Calu3 (cell line): ENCODE data around the gene FYN. TPM values are rescaled to one million over a fixed set of nuclear protein-coding genes. Genes with fewer than 3 reads are reported as not detected.

Experiments used
- BruUV-seq: library from RNA; stranded (reverse); fragments of 400-500 nt; replicated peaks from 2 replicates; lab custom pipeline; 2021; lab: Mats Ljungman, UMichigan
- CTCF ChIA-PET: fragments of 300-600 bp; sonication (Branson Sonifier 250); formaldehyde crosslinking; loops from one replicate; lab custom pipeline; 2022; ENCODE audit warnings: antibody characterized with exemption; lab: Charles Lee
- DNase-seq: peaks from one replicate; pipeline ENCODE4 v3.0.0; 2022
- H3K27ac Mint-ChIP-seq: one replicate; pipeline ENCODE4 v1.8.0; 2022; ENCODE audit warnings: mixed read lengths; ENCODE audit not compliant: unreplicated experiment
- H3K27me3 Mint-ChIP-seq: one replicate; pipeline ENCODE4 v1.8.0; 2022; ENCODE audit warnings: mixed read lengths; ENCODE audit not compliant: unreplicated experiment
- H3K36me3 Mint-ChIP-seq: one replicate; pipeline ENCODE4 v1.8.0; 2022; ENCODE audit warnings: mild to moderate bottlenecking, moderate library complexity, mixed read lengths; ENCODE audit not compliant: insufficient read depth, unreplicated experiment
- H3K4me1 Mint-ChIP-seq: one replicate; pipeline ENCODE4 v1.8.0; 2022; ENCODE audit warnings: mild to moderate bottlenecking, low read depth, mixed read lengths; ENCODE audit not compliant: unreplicated experiment
- H3K4me3 Mint-ChIP-seq: one replicate; pipeline ENCODE4 v1.8.0; 2022; ENCODE audit warnings: mild to moderate bottlenecking, low read depth, moderate library complexity, mixed read lengths; ENCODE audit not compliant: unreplicated experiment
- H3K9me3 Mint-ChIP-seq: one replicate; pipeline ENCODE4 v1.8.0; 2022; ENCODE audit warnings: low read depth, mixed read lengths; ENCODE audit not compliant: unreplicated experiment
- intact Hi-C: fragments of 100-400 bp; cut with micrococcal nuclease; formaldehyde crosslinking; loops from one replicate; pipeline ENCODE4 v1.10.0; 2022; ENCODE audit not compliant: unreplicated experiment
- total RNA-seq: library from RNA; stranded (reverse); gene quantifications from 2 replicates; pipeline ENCODE4 v1.2.3, GENCODE V29; 2022
- TF ChIP-seq, protein P1 (sequence below): fragments of 200-600 bp; IDR thresholded peaks from one replicate; pipeline ENCODE4 v1.8.0; 2022; ENCODE audit warnings: antibody characterized with exemption; ENCODE audit not compliant: unreplicated experiment

Gene FYN
- total RNA-seq, 1 experiment from 2014 or later: 61.0 TPM

DNA sequence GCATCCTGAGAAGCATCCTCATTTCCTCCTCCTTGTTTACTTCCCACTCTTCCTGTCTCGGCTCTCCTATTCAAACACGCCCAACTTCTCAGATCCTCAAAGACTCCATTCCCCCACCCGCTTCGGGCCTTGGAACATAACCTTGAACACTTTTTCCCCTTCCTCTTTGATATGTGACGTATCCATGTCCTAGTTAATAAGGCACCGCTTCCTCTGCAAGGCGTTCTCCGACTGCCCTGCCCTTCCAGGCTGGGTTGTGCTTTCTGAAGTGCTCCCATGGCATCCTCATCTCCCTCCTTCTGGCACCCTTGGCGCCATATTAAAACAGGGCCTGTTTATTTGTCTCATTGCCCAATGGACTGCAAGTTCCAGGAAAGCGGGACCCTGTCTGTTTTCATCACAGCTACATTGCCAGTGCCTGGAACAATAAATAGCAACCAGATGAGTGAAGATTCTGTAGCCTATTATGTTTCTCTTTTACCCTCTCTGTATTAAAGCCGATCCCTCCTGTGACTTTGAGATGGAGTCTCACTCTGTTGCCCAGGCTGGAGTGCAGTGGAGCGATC, 152.2 kb downstream of the FYN start:
- TF ChIP-seq, protein P1, sequence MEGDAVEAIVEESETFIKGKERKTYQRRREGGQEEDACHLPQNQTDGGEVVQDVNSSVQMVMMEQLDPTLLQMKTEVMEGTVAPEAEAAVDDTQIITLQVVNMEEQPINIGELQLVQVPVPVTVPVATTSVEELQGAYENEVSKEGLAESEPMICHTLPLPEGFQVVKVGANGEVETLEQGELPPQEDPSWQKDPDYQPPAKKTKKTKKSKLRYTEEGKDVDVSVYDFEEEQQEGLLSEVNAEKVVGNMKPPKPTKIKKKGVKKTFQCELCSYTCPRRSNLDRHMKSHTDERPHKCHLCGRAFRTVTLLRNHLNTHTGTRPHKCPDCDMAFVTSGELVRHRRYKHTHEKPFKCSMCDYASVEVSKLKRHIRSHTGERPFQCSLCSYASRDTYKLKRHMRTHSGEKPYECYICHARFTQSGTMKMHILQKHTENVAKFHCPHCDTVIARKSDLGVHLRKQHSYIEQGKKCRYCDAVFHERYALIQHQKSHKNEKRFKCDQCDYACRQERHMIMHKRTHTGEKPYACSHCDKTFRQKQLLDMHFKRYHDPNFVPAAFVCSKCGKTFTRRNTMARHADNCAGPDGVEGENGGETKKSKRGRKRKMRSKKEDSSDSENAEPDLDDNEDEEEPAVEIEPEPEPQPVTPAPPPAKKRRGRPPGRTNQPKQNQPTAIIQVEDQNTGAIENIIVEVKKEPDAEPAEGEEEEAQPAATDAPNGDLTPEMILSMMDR: no peak
- Mint-ChIP-seq H3K36me3 (no peaks in the 10 kb centered on the region), H3K4me3 (no peak overlapping the region), H3K27ac (no peak overlapping the region), H3K27me3 (no peaks in the 10 kb centered on the region), H3K4me1 (peaks cover 12% of the 10 kb centered on the region), H3K9me3 (no peaks in the 10 kb centered on the region)
- intact Hi-C loops: no loop called here
- no TSS peak for BruUV-seq
- CTCF ChIA-PET: interaction anchor here (0.6 kb wide), 1 partner anchor 513 kb away, joined by 3 read pairs; no protein-coding TSS in a partner anchor
- no peak for DNase-seq

DNA sequence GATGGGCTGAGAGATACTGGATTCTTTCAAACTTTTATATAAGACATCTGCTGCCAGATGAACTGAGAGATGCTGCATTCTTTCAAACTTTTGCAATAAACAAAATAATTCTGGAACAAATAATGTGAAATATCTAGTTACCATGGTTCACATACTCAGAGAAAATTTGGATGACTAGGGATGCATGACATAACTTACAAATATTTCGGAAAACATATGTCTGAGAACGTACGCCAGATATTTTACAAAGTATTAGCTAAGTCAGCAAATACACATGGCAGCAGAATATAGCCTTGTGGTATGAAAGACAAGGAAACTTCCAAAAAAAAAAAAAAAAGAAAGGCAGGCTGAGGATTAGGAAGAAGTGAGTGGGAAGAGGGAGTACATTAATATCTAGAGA, 154.3 kb downstream of the FYN start:
- Mint-ChIP-seq H3K4me3 (no peak overlapping the region), H3K27me3 (no peaks in the 10 kb centered on the region), H3K27ac (no peak overlapping the region), H3K4me1 (peaks cover 2% of the 10 kb centered on the region), H3K9me3 (no peaks in the 10 kb centered on the region), H3K36me3 (no peaks in the 10 kb centered on the region)
- TF ChIP-seq, protein P1: no peak
- no peak for DNase-seq
- CTCF ChIA-PET: interaction anchor here (0.7 kb wide), 1 partner anchor 325 kb away, joined by 4 read pairs; no protein-coding TSS in a partner anchor
- BruUV-seq: no TSS peak
- intact Hi-C loops: no loop called here

DNA sequence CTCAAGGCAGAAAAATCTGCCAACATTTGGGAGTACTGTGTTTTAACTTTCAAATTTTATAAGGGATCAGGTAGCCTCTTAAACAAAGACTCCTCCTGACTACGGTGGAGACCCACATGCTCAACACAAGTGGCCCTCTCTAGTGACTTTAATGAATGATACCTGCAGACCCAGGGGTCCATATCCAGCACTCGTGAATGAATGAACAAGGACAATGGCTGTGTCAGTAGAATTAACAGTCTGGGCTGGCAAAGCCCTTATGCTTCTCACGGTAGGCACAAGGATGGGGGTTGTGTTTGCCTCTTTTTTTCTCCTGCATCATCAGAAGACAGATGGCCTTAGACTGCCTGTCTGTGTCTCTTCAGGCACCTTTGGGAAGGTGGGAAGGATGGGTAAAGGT, 154.9 kb downstream of the FYN start:
- TF ChIP-seq, protein P1: no peak
- BruUV-seq: no TSS peak
- Mint-ChIP-seq H3K27me3 (no peaks in the 10 kb centered on the region), H3K4me3 (no peak overlapping the region), H3K36me3 (no peaks in the 10 kb centered on the region), H3K4me1 (no peaks in the 10 kb centered on the region), H3K9me3 (no peaks in the 10 kb centered on the region), H3K27ac (no peak overlapping the region)
- intact Hi-C loops: no loop called here
- no peak for DNase-seq
- CTCF ChIA-PET: no interaction called here

GRCh38 chr6:111717621-111718020, 155.6 kb downstream of the FYN start:
- CTCF ChIA-PET: no interaction called here
- Mint-ChIP-seq H3K4me1 (no peaks in the 10 kb centered on the region), H3K4me3 (no peak overlapping the region), H3K27me3 (no peaks in the 10 kb centered on the region), H3K27ac (no peak overlapping the region), H3K36me3 (no peaks in the 10 kb centered on the region), H3K9me3 (no peaks in the 10 kb centered on the region)
- intact Hi-C loops: no loop called here
- TF ChIP-seq, protein P1: no peak
- no peak for DNase-seq
- no TSS peak for BruUV-seq
